Dendritic cell treated with granulocyte-macrophage colony-stimulating factor and Interleukin-4, amounts not matched to agents 40 ng/mL and 50 ng/mL, for 4 days (primary cell): ENCODE data around the gene CRYZ.
"Not testable (repeated sequence)": the region's sequence is repeated elsewhere in the genome, so short reads cannot be mapped to it uniquely, and the experiment has no call there.

Source experiments
- H3K27ac Mint-ChIP-seq: one replicate; pipeline ENCODE4 v1.8.0; 2022; ENCODE audit warnings: mild to moderate bottlenecking, mixed read lengths
- H3K27me3 Mint-ChIP-seq: one replicate; pipeline ENCODE4 v1.8.0; 2022; ENCODE audit warnings: mild to moderate bottlenecking, mixed read lengths
- H3K36me3 Mint-ChIP-seq: one replicate; pipeline ENCODE4 v1.8.0; 2022; ENCODE audit warnings: low read depth, mixed read lengths
- H3K4me1 Mint-ChIP-seq: one replicate; pipeline ENCODE4 v1.8.0; 2022; ENCODE audit warnings: low read depth, mixed read lengths
- H3K4me3 Mint-ChIP-seq: one replicate; pipeline ENCODE4 v1.8.0; 2022; ENCODE audit warnings: mild to moderate bottlenecking, moderate library complexity, mixed read lengths
- H3K9me3 Mint-ChIP-seq: one replicate; pipeline ENCODE4 v1.8.0; 2022; ENCODE audit warnings: mixed read lengths
- intact Hi-C: fragments of 100-400 bp; cut with micrococcal nuclease; formaldehyde crosslinking; loops from one replicate; pipeline ENCODE4 v1.15.0; 2022

Gene CRYZ

DNA sequence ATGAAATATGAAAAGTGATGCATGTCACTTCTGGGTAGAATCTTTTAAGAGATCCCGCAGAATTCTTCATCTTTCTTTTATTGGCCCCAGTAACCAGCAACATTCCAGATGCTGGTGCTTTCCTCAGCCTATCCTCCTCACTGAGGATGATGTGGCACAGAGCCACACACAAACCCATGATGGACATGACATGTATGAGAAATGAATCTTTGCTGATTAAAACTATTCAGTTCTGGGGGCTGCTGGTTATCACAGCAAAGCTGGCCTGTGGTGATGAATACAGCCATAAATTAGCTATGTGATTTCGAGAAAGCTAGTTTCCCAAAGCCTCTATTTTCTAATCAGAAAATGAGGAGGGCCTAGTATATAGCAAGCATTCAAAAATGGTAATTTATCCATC is 51.0 kb downstream of the CRYZ start:
- Mint-ChIP-seq H3K36me3 (no peaks in the 10 kb centered on the region), H3K4me1 (peaks cover 42% of the 10 kb centered on the region), H3K27me3 (peaks cover 2% of the 10 kb centered on the region), H3K4me3 (no peak overlapping the region), H3K9me3 (no peaks in the 10 kb centered on the region), H3K27ac (no peak overlapping the region)
- intact Hi-C loops: loop anchor here (5.0 kb wide), 1 partner anchor 485 kb away; the partner anchor contains the start of genes FPGT and LRRIQ3

DNA sequence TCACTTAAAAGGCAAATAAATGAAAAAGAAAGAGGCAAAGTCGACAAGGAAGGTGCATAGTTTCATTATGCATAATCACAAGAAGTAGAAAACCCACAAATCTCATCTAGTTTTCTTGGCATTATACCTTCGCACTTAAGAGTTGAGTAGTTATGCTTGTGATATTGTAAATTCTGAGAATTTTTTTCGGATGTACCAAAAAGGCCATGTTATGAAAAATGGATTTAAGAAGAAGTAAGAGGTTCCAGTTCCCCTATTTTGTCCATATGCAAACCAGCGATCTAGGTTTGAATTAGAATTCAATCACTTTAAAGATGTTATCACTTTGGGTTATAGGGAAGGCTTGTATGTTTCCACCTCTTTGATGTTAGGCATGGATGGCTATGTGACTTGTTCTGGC is 51.4 kb downstream of the CRYZ start:
- Mint-ChIP-seq H3K4me1 (peaks cover 42% of the 10 kb centered on the region), H3K27me3 (peaks cover 2% of the 10 kb centered on the region), H3K36me3 (no peaks in the 10 kb centered on the region), H3K9me3 (no peaks in the 10 kb centered on the region), H3K27ac (no peak overlapping the region), H3K4me3 (no peak overlapping the region)
- intact Hi-C loops: loop anchor here (5.0 kb wide), 1 partner anchor 484 kb away; the partner anchor contains the start of genes FPGT and LRRIQ3

DNA sequence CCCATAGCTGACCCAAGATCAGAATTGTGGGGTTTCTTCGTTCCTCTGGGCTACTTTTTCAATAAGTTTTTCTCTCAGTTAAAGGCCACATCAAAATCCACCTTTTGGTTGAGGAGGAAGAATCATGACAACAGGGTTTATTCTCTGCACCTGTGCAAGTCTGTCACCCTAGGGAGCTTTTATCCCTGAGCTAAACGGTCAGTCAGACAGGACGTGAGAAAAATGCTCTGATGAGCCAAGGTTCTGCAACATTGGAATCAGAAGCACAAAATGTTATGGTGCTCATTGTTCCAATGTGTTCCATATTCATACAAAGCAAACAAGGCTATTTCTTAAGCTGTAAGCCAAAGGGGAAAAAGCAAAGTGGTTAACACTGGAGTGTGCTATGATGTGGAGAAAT is 51.8 kb downstream of the CRYZ start:
- H3K27me3 Mint-ChIP-seq: peaks cover 2% of the 10 kb centered on the region
- peak overlapping the region; percentile 6 for H3K27ac Mint-ChIP-seq
- H3K36me3 Mint-ChIP-seq: no peaks in the 10 kb centered on the region
- H3K4me3 Mint-ChIP-seq: no peak overlapping the region
- H3K4me1 Mint-ChIP-seq: peaks cover 39% of the 10 kb centered on the region
- H3K9me3 Mint-ChIP-seq: no peaks in the 10 kb centered on the region
- intact Hi-C loops: loop anchor here (5.0 kb wide), 1 partner anchor 484 kb away; the partner anchor contains the start of genes FPGT and LRRIQ3

DNA sequence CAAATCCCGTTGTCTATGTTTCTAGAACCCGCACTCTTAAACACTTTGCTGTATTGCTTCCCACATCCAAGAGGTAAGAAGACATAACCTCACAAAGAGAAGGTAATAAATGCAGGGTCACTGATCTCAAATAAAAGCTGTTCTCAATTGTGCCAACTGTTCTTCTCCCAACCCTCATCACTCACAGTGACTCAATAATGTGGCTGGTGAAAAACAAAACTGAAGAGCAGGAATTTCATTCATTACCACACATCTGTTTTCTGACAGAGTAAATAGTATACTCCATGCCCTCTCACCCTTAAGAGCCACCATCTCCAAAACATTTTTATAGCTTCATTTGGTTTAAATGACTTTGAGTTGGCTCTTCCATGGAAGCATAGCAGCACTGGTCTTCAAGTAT is 53.0 kb downstream of the CRYZ start:
- no peaks in the 10 kb centered on the region for H3K36me3 Mint-ChIP-seq
- intact Hi-C loops: loop anchor here (5.0 kb wide), 1 partner anchor 483 kb away; the partner anchor contains the start of genes FPGT and LRRIQ3
- peaks cover 30% of the 10 kb centered on the region for H3K4me1 Mint-ChIP-seq
- peaks cover 2% of the 10 kb centered on the region for H3K27me3 Mint-ChIP-seq
- no peak overlapping the region for H3K27ac Mint-ChIP-seq
- no peaks in the 10 kb centered on the region for H3K9me3 Mint-ChIP-seq
- H3K4me3 Mint-ChIP-seq: no peak overlapping the region

DNA sequence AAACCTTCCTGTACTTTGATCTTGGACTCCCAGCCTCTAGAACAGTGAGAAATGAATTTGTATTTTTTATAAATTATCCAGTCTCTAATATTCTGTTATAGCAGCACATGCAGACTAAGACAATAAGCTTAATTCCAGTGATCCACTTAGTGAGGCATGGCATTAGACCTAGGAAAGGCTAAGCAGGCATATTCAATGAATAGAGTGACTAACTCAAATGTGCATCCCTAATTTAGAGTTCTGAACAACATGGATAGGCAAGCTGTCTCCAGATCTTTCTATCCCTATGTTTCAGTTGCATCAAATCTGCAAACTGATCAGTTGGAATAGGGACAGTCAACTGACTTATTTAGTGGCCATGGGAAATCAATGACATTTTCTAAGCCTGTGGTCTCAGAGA is 54.9 kb downstream of the CRYZ start:
- intact Hi-C loops: no loop called here
- H3K9me3 Mint-ChIP-seq: no peaks in the 10 kb centered on the region
- no peaks in the 10 kb centered on the region for H3K36me3 Mint-ChIP-seq
- no peak overlapping the region for H3K27ac Mint-ChIP-seq
- peaks cover 20% of the 10 kb centered on the region for H3K27me3 Mint-ChIP-seq
- no peak overlapping the region for H3K4me3 Mint-ChIP-seq
- H3K4me1 Mint-ChIP-seq: peaks cover 30% of the 10 kb centered on the region

DNA sequence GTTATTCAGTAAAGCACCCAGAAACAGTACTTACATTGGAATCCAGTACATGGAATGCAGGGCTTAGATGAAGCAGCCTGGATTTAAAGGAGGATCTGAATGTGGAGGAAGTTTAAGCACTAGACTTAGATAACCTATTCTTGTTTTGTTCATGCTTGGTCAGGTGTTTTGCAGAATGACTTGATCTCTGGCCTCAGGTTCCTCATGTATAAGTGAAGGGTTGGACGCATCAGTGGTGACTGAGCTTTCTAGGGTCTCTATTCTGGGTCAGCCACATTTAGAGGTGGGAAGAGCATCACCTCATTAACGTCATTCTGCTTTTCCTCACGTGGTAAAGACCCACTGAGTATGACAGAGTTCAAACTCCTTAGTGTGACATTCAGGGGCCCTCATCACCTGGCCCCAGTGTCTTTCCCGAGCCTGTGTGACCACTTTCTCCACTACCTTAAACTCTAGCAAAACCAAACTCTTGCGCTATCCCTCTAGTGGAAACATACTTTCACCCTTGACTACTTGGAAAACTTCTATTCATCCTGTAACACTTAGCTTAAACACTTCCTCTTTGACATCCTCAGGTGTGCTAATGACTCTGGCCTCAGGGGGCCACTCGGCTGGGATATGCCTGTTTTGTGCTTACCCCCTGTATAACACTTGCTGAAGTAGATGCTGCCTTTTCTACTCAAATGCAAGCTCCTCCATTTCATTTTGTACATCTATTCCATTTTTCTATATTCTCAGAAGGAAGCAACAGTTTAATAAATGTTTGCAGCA is 58.4 kb downstream of the CRYZ start:
- Mint-ChIP-seq H3K9me3 (peaks cover 14% of the 10 kb centered on the region), H3K4me3 (no peak overlapping the region), H3K4me1 (peaks cover 19% of the 10 kb centered on the region), H3K27me3 (peaks cover 23% of the 10 kb centered on the region), H3K27ac (no peak overlapping the region), H3K36me3 (no peaks in the 10 kb centered on the region)
- intact Hi-C loops: no loop called here

DNA sequence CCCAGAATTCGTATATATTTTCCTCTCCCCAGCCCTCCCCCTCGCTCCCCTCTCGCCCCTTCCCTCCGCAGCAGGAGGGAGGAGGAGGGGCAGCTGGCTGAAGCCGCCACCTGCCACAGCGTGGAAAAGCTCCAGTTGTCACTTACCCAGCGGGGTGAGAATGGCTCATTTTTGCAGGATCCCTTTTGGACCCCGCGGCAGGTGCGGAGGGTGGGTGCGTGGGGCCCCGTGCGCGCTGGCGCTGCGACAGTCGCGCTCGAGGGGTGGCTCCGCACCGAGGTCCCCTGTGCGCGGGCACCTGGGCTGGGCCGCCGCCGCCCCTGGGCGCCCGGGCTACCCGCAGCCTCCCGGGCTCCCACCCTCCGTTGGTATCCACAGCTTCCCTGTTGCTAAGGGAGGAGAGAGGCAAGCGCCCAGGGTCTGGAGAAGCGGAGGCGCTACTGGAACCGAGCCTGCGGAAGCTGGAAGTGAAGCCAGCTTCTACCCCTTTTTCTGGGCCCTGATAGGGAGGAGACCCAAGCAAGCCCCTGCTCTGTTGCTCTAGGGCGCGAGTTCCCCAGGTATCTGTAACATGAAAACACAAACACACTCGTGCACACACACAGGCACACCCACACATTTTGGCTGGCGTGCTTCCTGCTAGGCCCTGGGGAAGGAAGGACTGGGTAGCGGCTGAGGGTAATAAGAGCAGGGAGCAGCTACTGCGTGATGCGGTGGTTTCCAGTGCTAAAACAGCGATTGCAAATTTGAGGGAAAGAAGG is 59.3 kb downstream of the CRYZ start, which contains the start of gene ERICH3:
ERICH3 (minus strand) TSS at position 442 of the 761 bp plus-strand sequence; CDS start at position 169, 273 bp downstream.
- intact Hi-C loops: no loop called here
- Mint-ChIP-seq H3K27me3 (peaks cover 21% of the 10 kb centered on the region), H3K9me3 (peaks cover 14% of the 10 kb centered on the region), H3K4me3 (peak within 1 kb of the TSS; percentile 74), H3K27ac (peak within 1 kb of the TSS; percentile 12), H3K4me1 (peaks cover 19% of the 10 kb centered on the region), H3K36me3 (no peaks in the 10 kb centered on the region)

DNA sequence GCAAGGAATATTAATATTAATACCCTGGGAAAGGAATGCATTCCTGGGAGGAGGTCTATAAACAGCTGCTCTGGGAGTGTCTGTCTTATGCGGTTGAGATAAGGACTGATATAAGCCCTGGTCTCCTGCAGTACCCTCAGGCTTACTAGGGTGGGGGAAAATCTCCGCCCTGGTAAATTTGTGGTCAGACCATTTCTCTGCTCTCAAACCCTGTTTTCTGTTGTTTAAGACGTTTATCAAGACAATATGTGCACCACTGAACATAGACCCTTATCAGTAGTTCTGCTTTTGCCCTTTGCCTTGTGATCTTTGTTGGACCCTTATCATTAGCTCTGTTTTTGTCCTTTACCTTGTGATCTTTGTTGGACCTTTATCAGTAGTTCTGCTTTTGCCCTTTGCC is 62.0 kb downstream of the CRYZ start:
- Mint-ChIP-seq H3K9me3 (peaks cover 14% of the 10 kb centered on the region), H3K27me3 (peaks cover 21% of the 10 kb centered on the region), H3K4me1 (peaks cover 19% of the 10 kb centered on the region)
- H3K36me3 Mint-ChIP-seq, H3K4me3 Mint-ChIP-seq, intact Hi-C loops, H3K27ac Mint-ChIP-seq: not testable (repeated sequence)
